Measurements from ENCODE around the gene STAT6. TPM values are rescaled to one million over a fixed set of nuclear protein-coding genes. Genes with fewer than 3 reads are reported as not detected.

STAT6 gene
- total RNA-seq, 1 donor from 2014 or later, result 62.4 TPM

DNA sequence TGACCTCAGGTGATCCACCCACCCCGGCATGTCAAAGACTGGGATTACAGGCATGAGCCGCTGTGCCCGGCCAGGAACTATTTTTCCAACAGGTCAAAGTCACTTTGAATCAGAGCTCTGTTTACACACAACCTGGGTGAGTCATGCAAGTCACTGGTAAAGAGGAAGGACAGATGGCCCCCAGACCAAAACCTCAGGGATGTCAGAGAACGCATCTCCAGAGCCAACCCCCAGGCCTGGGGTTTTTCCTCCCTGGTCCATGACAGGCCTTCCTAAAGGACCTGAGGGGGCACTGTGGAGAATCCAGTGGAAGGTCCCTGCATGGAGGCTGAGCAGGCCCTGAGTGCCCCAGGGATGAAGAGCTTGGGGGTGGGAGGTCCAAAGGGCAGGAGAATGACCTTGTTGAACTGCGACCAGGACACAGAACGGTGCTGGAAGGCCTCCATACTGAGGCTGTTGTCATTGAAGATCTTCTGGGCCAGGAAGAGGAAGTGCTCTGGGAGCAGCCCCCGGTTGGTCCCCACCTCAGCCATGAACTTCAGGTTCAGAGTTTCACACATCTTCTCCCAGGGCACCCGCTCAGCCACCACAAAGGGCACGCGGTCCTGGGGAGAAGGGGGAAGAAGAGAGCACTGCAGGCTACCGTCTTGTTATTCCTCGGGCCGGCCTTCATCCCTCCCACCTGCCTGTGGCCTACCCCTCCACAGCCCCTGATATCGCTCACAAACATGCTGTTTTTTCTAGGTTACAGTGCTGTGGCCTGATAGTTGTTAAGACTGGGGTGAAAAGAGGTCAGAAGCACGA is 9.1 kb downstream of the STAT6 start:
- DNase-seq (ENCODE audit: low read depth, low spot score), result no peak

DNA sequence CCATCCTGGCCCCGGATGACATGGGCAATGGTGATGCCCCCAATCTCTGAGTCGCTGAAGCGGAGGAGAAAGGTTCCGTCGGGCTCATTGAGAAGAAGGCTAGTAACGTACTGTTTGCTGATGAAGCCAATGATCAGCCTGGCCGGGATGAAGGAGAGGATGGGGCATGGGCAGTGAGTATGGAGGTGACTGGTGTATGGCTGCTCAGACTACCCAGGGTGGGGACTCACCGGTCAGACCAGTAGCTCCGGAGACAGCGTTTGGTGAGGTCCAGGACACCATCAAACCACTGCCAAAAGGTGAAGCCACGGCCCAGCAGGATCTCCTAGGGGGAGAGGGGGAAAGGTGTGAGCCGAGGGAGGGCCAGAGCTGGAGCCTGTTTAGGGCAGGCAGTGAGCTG is 11.4 kb downstream of the STAT6 start:
- DNase-seq (ENCODE audit: low read depth, low spot score), result no peak

GRCh38 chr12:57099047-57099714 is 12.0 kb downstream of the STAT6 start:
- DNase-seq (ENCODE audit: low read depth, low spot score), result no peak

- no peak for DNase-seq (ENCODE audit: low read depth, low spot score)
These were observed 12.6 kb downstream of the STAT6 start for GRCh38 chr12:57098546-57098945.

GRCh38 chr12:57097554-57097835 is 13.7 kb downstream of the STAT6 start:
- DNase-seq (ENCODE audit: low read depth, low spot score), result no peak

DNA sequence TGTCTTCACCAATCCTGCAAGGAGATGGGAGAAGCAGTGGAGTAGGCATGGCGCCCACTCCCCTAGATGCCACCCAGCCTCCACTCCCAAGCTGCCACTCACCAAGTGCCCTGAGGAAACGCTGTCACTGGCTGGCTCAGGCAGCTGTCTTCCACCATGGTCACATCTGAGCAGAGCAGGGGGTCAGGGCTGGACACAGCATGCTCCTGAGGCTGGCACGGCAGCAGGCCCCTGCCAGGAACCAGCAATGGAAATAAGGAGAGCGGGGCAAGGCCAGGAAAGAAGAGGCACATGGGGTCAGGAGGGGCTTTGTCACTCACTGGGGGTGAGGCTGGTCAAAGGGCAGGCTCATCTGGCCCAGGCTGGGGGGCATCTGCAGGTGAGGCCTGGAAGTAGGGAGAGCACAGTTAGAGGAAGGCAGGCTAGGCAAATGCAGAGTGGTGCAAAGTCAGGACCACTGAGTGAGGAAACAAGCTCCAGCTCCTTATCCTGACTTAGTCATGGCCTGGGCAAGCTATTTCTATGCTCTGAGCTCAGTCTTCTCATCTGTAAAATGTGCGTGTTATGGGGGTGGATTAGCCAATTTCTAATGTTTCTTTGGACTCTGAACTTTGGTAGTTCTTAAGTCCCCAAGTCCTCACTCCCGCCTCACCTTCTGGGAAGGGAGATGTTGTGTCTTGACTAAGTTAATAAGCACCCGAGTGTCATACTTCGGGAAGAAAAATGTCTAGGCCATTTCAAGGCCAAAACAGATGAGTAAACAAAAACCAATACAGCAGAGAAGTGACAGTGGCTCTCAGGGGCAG is 14.2 kb downstream of the STAT6 start:
- no peak for DNase-seq (ENCODE audit: low read depth, low spot score)

- DNase-seq (ENCODE audit: low read depth, low spot score), result no peak
These were observed 15.0 kb downstream of the STAT6 start for GRCh38 chr12:57096099-57096572.

GRCh38 chr12:57095440-57095839 is 15.7 kb downstream of the STAT6 start:
- DNase-seq (ENCODE audit: low read depth, low spot score), result no peak

DNA sequence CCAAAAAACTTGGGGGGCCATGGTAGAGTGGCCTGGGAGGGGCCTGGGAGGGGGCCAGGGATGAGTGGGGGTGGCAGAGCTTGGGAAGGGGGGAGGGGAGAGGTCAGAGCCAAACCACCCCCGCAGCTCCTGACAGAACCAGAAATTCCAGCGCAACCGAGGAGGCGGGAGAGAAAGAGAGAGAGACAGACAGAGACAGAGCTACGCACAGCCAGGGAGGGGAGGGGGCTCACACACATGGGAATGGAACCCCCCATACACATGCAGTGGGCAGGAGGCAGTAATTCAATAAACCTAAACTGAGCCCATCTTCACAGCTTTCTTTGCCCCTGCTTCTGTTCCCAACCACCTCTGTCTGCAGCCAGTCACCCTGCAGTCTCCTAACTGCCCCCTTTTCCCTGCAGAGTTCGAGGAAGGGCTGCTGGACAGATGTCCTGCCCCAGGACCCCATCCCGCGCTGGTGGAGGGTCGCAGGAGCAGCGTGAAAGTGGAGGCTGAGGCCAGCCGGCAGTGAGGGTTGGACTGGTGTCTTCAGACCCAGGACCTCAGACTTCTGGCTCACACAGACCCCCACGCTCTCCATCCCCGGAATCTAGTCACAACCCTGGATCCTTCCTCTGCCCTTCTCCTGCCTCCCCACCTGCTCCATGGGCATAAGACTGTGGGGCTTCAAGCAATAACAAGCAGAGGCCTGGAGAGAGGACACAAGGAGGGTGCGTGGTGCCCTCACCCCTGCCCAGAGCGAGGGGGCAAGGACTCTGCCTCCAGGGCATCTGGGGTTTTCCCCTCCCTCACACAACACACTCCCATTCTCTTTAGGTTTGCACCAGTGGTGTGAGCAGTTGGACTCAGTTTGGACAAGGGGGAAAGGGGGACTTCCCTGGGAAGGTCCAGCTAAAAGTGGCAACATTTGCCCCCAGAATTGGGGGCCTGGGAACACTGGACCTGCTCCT is 16.7 kb downstream of the STAT6 start:
- no peak for DNase-seq (ENCODE audit: low read depth, low spot score)

DNA sequence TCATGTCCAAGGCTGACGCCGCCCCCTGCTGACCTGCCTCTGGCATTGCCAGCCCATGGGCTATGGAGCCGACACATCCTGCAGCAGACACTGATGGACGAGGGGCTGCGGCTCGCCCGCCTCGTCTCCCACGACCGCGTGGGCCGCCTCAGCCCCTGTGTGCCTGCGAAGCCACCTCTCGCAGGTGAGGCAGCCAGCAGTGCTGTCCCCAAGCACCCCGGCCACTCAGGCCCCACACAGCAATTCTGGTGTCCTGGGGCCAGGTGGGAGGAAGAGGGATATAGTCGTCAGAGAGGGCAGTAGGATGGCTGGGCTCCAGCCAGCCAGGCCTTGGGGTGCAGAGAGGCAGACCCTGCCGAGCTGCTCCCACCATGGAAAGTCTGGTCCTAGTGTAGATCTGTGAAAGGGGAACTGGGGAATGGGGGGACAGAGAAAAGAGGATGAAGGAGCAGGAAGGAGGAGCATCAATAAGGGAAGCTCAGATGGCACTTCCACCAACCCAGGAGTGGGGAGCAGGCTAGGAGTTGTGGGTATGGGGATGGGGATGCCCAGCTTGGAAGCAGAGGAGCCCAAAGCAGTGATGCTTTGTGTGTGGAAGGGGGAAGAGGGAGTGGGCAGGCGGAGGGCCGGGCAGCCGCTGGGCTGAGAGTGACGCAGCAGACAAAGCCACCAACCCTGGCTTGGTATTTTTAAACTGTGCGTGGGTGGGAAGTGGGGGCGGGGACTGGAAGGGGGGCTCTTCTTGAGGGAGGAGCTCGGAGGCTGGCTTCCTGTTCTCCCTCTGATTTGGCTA is 17.6 kb downstream of the STAT6 start:
- no peak for DNase-seq (ENCODE audit: low read depth, low spot score)

DNA sequence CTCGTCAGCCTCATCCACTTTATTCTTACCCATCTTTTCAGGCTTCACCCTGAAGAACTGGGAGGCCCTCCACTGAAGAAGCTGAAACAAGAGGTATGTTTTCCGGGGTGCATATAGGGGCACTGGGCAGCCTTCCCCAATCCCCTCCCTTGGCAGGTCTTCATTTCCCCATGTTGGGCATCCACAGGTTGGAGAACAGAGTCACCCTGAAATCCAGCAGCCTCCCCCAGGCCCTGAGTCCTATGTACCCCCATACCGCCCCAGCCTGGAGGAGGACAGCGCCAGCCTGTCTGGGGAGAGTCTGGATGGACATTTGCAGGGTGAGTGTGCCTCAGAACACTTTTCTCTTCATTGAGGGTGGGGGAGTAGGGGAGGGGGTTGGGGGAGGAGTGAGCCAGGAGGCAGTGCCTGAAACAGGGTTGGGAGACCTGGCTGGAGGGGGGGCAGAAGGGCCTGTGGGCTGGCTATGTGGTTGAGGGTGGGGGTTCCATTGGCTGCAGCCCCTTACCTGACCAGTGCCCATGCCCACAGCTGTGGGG is 18.2 kb downstream of the STAT6 start:
- DNase-seq (ENCODE audit: low read depth, low spot score), result no peak

GRCh38 chr12:57092529-57092862 is 18.7 kb downstream of the STAT6 start:
- DNase-seq (ENCODE audit: low read depth, low spot score), result no peak

GRCh38 chr12:57091638-57092528 is 19.3 kb downstream of the STAT6 start:
- DNase-seq (ENCODE audit: low read depth, low spot score), result no peak

DNA sequence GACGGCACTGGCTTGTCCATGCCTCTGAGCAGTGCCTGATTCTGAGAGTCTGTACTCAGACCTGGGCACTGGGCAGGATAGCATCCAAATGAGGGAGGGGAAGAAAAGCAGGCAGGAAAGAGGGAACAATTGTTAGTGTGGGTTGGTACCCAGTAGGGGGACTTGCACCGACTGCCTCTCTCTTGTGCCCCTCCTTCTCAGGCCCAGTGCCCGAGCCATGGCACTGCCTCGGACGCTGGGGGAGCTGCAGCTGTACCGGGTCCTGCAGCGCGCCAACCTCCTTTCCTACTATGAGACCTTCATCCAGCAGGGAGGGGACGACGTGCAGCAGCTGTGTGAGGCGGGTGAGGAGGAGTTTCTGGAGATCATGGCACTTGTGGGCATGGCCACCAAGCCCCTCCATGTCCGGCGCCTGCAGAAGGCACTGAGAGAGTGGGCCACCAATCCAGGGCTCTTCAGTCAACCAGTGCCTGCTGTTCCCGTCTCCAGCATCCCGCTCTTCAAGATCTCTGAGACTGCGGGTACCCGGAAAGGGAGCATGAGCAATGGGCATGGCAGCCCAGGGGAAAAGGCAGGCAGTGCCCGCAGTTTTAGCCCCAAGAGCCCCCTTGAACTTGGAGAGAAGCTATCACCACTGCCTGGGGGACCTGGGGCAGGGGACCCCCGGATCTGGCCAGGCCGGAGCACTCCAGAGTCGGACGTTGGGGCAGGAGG is 20.1 kb downstream of the STAT6 start:
- DNase-seq (ENCODE audit: low read depth, low spot score), result no peak

- DNase-seq (ENCODE audit: low read depth, low spot score), result no peak
These were observed 20.7 kb downstream of the STAT6 start for GRCh38 chr12:57090490-57090889.

GRCh38 chr12:57089271-57090245 is 21.6 kb downstream of the STAT6 start:
- DNase-seq (ENCODE audit: low read depth, low spot score), result no peak

Measured in pulmonary artery endothelial cell (primary cell).